Measurements from ENCODE around the gene DNLZ.

GRCh38 chr9:136379003-136379287 is 15.4 kb upstream of the DNLZ start:
- TF ChIP-seq CTCF (conservative IDR thresholded peaks at IDR 0.05; ENCODE audit: low read length) (no peak), EZH2phosphoT487 (IDR thresholded peaks at IDR 0.05; ENCODE audit: borderline replicate concordance, low read depth, low read length) (no peak)
